Choroid plexus epithelial cell (primary cell): ENCODE measurements around the gene ELK1.

Source experiments
- DNase-seq: peaks from one replicate; pipeline ENCODE4 v3.0.0-alpha.2; 2010; ENCODE audit warnings: low read depth
- H3K4me3 ChIP-seq: 2 replicates; pipeline ENCODE4 v1.5.1; 2011; ENCODE audit warnings: low read depth, mild to moderate bottlenecking, control low read depth, low read length, moderate library complexity
- CTCF ChIP-seq: conservative IDR thresholded peaks from 2 replicates; pipeline ENCODE4 v1.5.1; 2011; ENCODE audit warnings: low read depth, mild to moderate bottlenecking, control low read depth, inconsistent platforms, low read length, moderate library complexity

Gene ELK1

GRCh38 chrX:47597222-47597621 lies 53.1 kb downstream of the ELK1 start:
- TF ChIP-seq CTCF: no peak
- DNase-seq: no peak
- H3K4me3 ChIP-seq: no peak overlapping the region

- peak; percentile 83 for DNase-seq
- TF ChIP-seq CTCF: no peak
- H3K4me3 ChIP-seq: no peak overlapping the region
Observed at GRCh38 chrX:47596256-47596655, 54.1 kb downstream of the ELK1 start.

- TF ChIP-seq CTCF: no peak
- peak; percentile 93 for DNase-seq
- H3K4me3 ChIP-seq: no peak overlapping the region
Observed at GRCh38 chrX:47595716-47596251, 54.6 kb downstream of the ELK1 start.

GRCh38 chrX:47593522-47593921 lies 56.8 kb downstream of the ELK1 start:
- H3K4me3 ChIP-seq: no peak overlapping the region
- no peak for TF ChIP-seq CTCF
- no peak for DNase-seq

GRCh38 chrX:47590984-47591383 lies 59.4 kb downstream of the ELK1 start:
- no peak for DNase-seq
- no peak overlapping the region for H3K4me3 ChIP-seq

GRCh38 chrX:47587906-47588735 lies 62.2 kb downstream of the ELK1 start:
- no peak for DNase-seq
- TF ChIP-seq CTCF: no peak
- H3K4me3 ChIP-seq: no peak overlapping the region

More at GRCh38 chrX:47590984-47591383, 59.4 kb downstream of the ELK1 start:
- no peak for TF ChIP-seq CTCF
